ENCODE measurements around the gene DOCK6. TPM values are rescaled to one million over a fixed set of nuclear protein-coding genes. Genes with fewer than 3 reads are reported as not detected.

Gene DOCK6
- total RNA-seq, 4 donors from 2014 or later: 37.5 to 92.7 (median 49.2) TPM

DNA sequence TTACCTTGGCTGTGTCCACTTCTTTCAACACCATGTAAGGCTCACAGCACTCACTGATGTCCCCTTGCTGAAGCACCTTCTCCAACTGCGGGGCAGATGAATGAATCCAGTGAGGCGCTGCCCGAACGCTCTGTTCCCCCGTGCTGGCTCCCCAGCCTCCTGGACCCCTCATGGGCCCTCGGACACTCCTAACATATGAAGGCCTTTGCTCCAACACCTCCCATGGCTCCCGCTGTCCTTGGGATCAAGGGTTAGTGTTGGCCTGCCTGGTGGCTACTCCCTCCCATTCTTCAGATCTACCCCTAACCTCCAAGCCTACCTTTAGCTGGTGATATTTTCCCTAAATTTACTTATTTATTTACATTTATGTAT is 18.5 kb downstream of the DOCK6 start:
- Histone ChIP-seq H3K9me3 (peaks cover 0 to 9% (median 0%) of the 10 kb centered on the region in 4 donors), H3K4me3 (peak overlapping the region in 1 of 4 donors; percentile 23), H3K27me3 (no peaks in the 10 kb centered on the region), H3K36me3 (peaks cover 0 to 46% (median 0%) of the 10 kb centered on the region in 3 donors), H3K27ac (peak overlapping the region in 2 of 4 donors; percentile 46 to 69), H3K4me1 (peaks cover 0 to 21% (median 7%) of the 10 kb centered on the region in 4 donors)
- no peak for DNase-seq (ENCODE audit: low spot score in 2 of 2)
- TF ChIP-seq EP300 (IDR thresholded peaks at IDR 0.05) (peak in 1 of 2 donors; percentile 1), POLR2A (IDR thresholded peaks at IDR 0.05) (no peak)
- TF ChIP-seq, protein P1, sequence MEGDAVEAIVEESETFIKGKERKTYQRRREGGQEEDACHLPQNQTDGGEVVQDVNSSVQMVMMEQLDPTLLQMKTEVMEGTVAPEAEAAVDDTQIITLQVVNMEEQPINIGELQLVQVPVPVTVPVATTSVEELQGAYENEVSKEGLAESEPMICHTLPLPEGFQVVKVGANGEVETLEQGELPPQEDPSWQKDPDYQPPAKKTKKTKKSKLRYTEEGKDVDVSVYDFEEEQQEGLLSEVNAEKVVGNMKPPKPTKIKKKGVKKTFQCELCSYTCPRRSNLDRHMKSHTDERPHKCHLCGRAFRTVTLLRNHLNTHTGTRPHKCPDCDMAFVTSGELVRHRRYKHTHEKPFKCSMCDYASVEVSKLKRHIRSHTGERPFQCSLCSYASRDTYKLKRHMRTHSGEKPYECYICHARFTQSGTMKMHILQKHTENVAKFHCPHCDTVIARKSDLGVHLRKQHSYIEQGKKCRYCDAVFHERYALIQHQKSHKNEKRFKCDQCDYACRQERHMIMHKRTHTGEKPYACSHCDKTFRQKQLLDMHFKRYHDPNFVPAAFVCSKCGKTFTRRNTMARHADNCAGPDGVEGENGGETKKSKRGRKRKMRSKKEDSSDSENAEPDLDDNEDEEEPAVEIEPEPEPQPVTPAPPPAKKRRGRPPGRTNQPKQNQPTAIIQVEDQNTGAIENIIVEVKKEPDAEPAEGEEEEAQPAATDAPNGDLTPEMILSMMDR (IDR thresholded peaks at IDR 0.05): no peak
- 95 to 97% methylated on average over 7 of the region's 7 CpGs for WGBS, 2 donors

DNA sequence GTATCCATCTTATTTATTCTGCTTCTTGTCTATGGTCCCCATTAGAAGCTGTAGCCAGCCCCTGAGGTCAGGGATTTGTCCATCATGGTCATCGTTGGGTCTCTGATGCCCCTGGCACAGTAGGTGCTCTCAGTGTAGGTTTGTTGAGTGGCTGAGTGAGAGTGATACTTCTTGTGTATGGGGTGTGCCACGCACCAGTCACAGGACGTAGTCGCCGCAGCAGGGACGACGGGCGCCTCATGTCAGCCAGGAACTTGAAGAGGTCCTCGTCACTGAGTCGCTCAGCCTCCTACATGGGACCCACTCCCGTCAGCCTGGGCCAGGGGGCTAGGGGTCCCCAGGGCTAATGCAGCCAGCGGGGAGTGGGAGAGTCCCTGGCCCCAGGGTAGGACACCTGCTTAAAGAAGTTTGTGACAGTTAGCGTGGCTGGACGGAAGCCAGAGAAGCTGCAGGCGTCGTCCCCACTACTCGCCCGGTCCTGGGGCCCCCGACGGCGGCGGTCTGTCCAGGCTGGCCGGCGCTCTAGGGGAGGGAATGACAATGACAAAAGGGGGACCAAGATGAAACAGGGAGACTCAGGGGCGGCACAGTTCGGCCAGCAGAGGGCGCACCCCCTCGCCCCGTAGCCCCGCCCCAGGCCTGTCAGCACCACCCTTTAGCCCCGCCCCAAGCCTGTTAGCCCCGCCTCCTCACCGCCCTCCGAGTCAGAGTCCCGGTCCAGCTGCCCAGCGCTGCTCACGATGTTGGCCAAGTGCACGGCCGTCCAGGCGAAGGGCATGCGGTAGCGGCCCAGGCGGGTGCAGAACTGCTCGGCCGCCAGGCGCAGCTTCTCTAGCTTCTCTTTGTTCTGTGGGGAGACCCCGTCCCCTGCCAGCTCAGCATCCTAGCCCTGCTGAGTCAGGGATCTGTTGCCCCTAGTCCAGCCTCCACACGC is 19.2 kb downstream of the DOCK6 start:
- Histone ChIP-seq H3K9me3 (peaks cover 0 to 13% (median 0%) of the 10 kb centered on the region in 4 donors), H3K4me3 (peak overlapping the region in 1 of 4 donors; percentile 23), H3K4me1 (peaks cover 0 to 20% (median 7%) of the 10 kb centered on the region in 4 donors), H3K36me3 (peaks cover 0 to 49% (median 0%) of the 10 kb centered on the region in 3 donors), H3K27me3 (no peaks in the 10 kb centered on the region), H3K27ac (peak overlapping the region in 2 of 4 donors; percentile 46 to 69)
- peak; percentile 94 to 97 for DNase-seq (ENCODE audit: low spot score in 2 of 2)
- WGBS, 2 donors: 36 to 43% methylated on average over 28 to 48 of the region's 48 CpGs
- TF ChIP-seq POLR2A (IDR thresholded peaks at IDR 0.05) (peak in 1 of 2 donors; percentile 38), EP300 (IDR thresholded peaks at IDR 0.05) (peak in 1 of 2 donors; percentile 50)
- TF ChIP-seq, protein P1 (IDR thresholded peaks at IDR 0.05): peak; percentile 69 to 92 (median 84)

DNA sequence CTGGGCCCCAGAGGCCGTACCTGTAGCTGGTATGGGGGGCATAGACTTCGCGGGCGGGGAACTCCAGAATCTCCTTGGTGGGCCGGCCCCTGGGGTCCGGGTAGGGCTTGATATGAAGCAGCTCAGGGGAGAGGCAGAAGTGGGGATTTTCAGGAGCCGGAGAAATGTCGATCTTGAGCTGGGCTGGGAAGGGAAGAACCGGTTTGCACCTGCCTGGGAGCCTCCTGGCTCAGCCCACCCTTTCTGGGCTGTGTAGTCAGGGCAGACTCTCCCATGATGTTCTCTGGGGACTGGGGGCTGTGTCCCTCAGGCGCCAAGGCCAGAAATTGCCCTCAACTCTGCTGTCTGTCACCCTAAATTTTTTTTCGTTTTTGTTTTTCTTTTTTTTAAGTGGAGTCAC is 20.3 kb downstream of the DOCK6 start:
- DNase-seq (ENCODE audit: low spot score in 2 of 2): no peak
- peaks cover 0 to 53% (median 0%) of the 10 kb centered on the region in 3 donors for H3K36me3 ChIP-seq

DNA sequence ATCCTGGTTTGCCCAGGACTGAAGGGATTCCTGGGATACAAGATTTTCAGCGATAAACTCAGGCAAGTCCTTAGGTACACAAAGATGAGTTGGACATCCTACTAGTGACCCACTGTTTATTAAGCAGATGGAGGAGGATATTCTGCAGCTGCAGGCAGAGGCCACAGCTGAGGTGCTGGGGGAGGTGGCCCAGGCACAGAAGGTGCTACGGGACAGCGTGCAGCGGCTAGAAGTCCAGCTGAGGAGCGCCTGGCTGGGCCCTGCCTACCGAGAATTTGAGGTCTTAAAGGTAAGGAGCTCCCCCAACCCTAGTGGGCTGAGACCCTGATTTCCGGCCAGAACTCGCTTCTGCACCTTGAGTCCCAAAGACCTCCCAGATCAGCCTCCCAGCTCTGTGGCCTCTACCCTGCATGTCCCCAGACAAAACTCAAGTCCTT is 22.3 kb downstream of the DOCK6 start:
- H3K27me3 ChIP-seq: no peaks in the 10 kb centered on the region
- H3K4me1 ChIP-seq: peaks cover 0 to 10% (median 2%) of the 10 kb centered on the region in 4 donors
- H3K9me3 ChIP-seq: peaks cover 0 to 13% (median 0%) of the 10 kb centered on the region in 4 donors
- no peak overlapping the region for H3K4me3 ChIP-seq
- no peak overlapping the region for H3K27ac ChIP-seq
- 94 to 98% methylated on average over 8 of the region's 8 CpGs for WGBS, 2 donors
- no peak for DNase-seq (ENCODE audit: low spot score in 2 of 2)
- H3K36me3 ChIP-seq: peaks cover 0 to 67% (median 0%) of the 10 kb centered on the region in 3 donors
- TF ChIP-seq POLR2A (IDR thresholded peaks at IDR 0.05) (no peak), EP300 (IDR thresholded peaks at IDR 0.05) (no peak)
- TF ChIP-seq, protein P1 (IDR thresholded peaks at IDR 0.05): no peak

More for the DNA sequence above, 20.3 kb downstream of the DOCK6 start:
- Histone ChIP-seq H3K27me3 (no peaks in the 10 kb centered on the region), H3K9me3 (peaks cover 0 to 13% (median 0%) of the 10 kb centered on the region in 4 donors), H3K4me1 (peaks cover 0 to 10% (median 2%) of the 10 kb centered on the region in 4 donors), H3K27ac (no peak overlapping the region), H3K4me3 (no peak overlapping the region)
- WGBS, 2 donors: 84 to 85% methylated on average over 11 of the region's 11 CpGs
- TF ChIP-seq, protein P1 (IDR thresholded peaks at IDR 0.05): no peak
- TF ChIP-seq POLR2A (IDR thresholded peaks at IDR 0.05) (no peak), EP300 (IDR thresholded peaks at IDR 0.05) (no peak)
